Measurements from ENCODE around the gene CCDC159.
"Not testable (repeated sequence)": the region's sequence is repeated elsewhere in the genome, so short reads cannot be mapped to it uniquely, and the experiment has no call there.

Gene CCDC159

GRCh38 chr19:11330127-11330526 lies 16.2 kb upstream of the CCDC159 start:
- TF ChIP-seq CTCF (conservative IDR thresholded peaks at IDR 0.05) = no peak
- no peak overlapping the region for H3K27ac ChIP-seq

DNA sequence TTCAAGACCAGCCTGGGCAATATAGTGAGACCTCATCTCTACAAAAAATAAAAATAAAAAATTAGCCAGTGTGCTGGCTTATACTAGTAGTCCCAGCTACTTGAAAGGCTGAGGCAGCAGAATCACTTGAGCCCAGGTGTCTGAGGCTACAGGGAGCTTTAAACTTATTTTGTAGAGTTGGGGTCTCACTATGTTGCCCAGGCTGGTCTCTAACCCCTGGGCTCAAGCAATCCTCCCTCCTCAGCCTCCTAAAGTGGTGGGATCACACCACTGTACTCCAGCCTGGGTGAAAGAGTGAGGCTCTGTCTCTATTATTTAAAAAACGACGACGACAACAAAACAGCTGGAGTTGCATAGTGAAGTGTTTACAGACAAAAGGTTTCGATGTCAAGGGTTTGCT lies 14.8 kb upstream of the CCDC159 start:
- H3K27ac ChIP-seq = no peak overlapping the region
- TF ChIP-seq CTCF (conservative IDR thresholded peaks at IDR 0.05) = no peak

- H3K27ac ChIP-seq = no peak overlapping the region
- no peak for TF ChIP-seq CTCF (conservative IDR thresholded peaks at IDR 0.05)
Observed at GRCh38 chr19:11332822-11333221, 13.5 kb upstream of the CCDC159 start.

GRCh38 chr19:11333838-11334237 lies 12.5 kb upstream of the CCDC159 start:
- not testable (repeated sequence) for H3K27ac ChIP-seq

GRCh38 chr19:11335449-11336146 lies 10.7 kb upstream of the CCDC159 start:
- no peak overlapping the region for H3K27ac ChIP-seq
- TF ChIP-seq CTCF (conservative IDR thresholded peaks at IDR 0.05) = no peak

DNA sequence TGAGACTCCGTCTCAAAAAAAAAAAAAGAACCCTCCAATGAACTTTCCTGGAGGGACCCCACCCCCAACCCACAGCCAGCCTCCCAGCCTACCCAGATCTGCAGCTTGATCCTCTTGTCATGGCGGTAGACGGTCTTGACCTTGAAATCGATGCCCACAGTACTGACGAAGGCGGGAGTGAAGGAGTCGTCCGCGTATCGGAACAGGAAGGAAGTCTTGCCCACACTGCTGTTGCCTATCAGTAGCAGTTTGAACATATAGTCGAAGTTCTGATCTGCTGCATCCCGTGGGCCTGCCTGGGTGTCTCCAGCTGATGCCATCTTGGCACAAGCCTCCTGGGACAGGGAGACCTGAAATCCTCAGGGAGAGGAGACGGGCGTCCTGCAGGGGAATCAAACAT lies 9.2 kb upstream of the CCDC159 start:
- no peak for TF ChIP-seq CTCF (conservative IDR thresholded peaks at IDR 0.05)

GRCh38 chr19:11338121-11338520 lies 8.2 kb upstream of the CCDC159 start:
- peak overlapping the region; percentile 86; the same call in 1 of the 2 replicates for H3K27ac ChIP-seq
- TF ChIP-seq CTCF (conservative IDR thresholded peaks at IDR 0.05) = no peak

More for the DNA sequence above, 9.2 kb upstream of the CCDC159 start:
- no peak overlapping the region for H3K27ac ChIP-seq

DNA sequence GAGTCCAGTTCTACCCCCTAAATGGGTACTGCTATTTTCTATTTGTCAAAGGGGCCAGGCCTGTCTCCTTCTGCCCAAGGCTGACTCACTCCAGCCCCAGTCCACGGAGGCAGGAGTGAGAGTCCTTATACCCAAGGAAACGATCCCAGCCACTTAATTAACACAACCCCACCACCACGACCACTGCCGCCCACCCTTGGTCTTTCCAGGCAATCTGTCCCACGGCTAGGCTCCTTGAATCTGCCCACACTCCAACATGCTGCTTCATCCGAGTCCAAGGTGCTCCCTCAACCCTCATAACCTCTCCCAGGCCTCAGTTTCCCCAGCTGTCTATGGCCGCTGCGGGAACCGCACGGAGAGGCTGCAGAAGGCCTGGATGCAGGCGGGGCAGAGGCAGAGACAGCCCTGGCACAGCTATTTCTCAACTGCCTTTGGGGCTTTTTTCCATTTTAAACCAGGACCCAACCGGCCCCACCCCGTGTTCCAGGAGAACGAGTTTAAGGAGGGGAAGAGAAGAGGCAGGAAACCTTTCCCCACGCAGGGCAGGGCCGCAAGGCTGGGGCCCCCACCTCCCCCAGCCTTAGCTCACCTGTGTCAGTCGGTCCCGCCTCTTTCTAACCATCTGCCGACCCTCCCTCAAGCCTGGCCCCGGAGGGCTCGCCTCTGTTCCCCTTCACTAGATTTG lies 7.6 kb upstream of the CCDC159 start:
- no peak for TF ChIP-seq CTCF (conservative IDR thresholded peaks at IDR 0.05)
- H3K27ac ChIP-seq = peak overlapping the region; percentile 86
